ENCODE measurements around the gene EMILIN2. TPM values are rescaled to one million over a fixed set of nuclear protein-coding genes. Genes with fewer than 3 reads are reported as not detected.

The EMILIN2 gene
- total and polyA plus RNA-seq, 9 of the 15 experiments (the other 6 are each of a cell fraction or from before 2014, with no cell fraction given), result 0.01 to 0.40 (median 0.19) TPM

GRCh38 chr18:2824865-2825264, 21.9 kb upstream of the EMILIN2 start:
- in situ Hi-C loops (cut with MboI), result no loop called here
- Histone ChIP-seq H3K27ac (ENCODE audit: extremely low read depth, low read depth, low read length) (no peak overlapping the region), H4K20me1 (replicated peaks; ENCODE audit: control insufficient read depth, insufficient read depth, low read length) (no peaks in the 10 kb centered on the region), H3K79me2 (ENCODE audit: control insufficient read depth, insufficient read depth, low read length) (no peaks in the 10 kb centered on the region), H2AFZ (ENCODE audit: low read depth, low read length) (no peak overlapping the region), H3K9ac (ENCODE audit: insufficient read depth in 1 of 2, low read depth in 2 of 2, low read length in 2 of 2) (no peak overlapping the region), H3K4me2 (ENCODE audit: insufficient read depth, low read length) (no peak overlapping the region), H3K9me3 (replicated peaks; ENCODE audit: control insufficient read depth, insufficient read depth, low read depth, low read length) (no peaks in the 10 kb centered on the region), H3K27me3 (ENCODE audit: control insufficient read depth in 2 of 2, insufficient read depth in 2 of 2, low read length in 2 of 2) (no peaks in the 10 kb centered on the region), H3K36me3 (ENCODE audit: control insufficient read depth, insufficient read depth, low read length) (no peaks in the 10 kb centered on the region), H3K9me1 (ENCODE audit: control insufficient read depth, insufficient read depth, low read length) (no peaks in the 10 kb centered on the region), H3K4me1 (replicated peaks in 1 of 2; ENCODE audit: control insufficient read depth in 2 of 2, insufficient read depth in 2 of 2, low read length in 2 of 2) (peaks cover 5 to 6% of the 10 kb centered on the region in 2 experiments; a peak in 1 of 5 replicates), H3K4me3 (no peak overlapping the region)
- DNase-seq (ENCODE audit: extremely low read depth in 1 of 4, low spot score in 3 of 4) (no peak), ATAC-seq (no peak), FAIRE-seq (no peak)
- POLR2A ChIA-PET, result no interaction called here
- CTCF ChIA-PET (ENCODE audit: low intra/inter-chr PET ratio), result no interaction called here
- TF ChIP-seq HLTF (IDR thresholded peaks at IDR 0.05), result no peak
- peak; percentile 69 for TF ChIP-seq ZNF766 (CRISPR knock-in tag; conservative IDR thresholded peaks at IDR 0.05)
- TF ChIP-seq ZNF316 (IDR thresholded peaks at IDR 0.05), result no peak
- intact Hi-C loops (cut with micrococcal nuclease), result no loop called here
- BruUV-seq (replicated peaks), result no TSS peak
- 53% methylated on average over 5 of the region's 5 CpGs for WGBS (ENCODE audit: insufficient coverage, low coverage, missing lambda C conversion rate)

- no peaks in the 10 kb centered on the region for H3K9me3 ChIP-seq (replicated peaks; ENCODE audit: control insufficient read depth, insufficient read depth, low read depth, low read length)
- no peak overlapping the region for H3K4me2 ChIP-seq (ENCODE audit: insufficient read depth, low read length)
- intact Hi-C loops (cut with micrococcal nuclease), result no loop called here
- no peaks in the 10 kb centered on the region for H3K36me3 ChIP-seq (ENCODE audit: control insufficient read depth, insufficient read depth, low read length)
- DNase-seq (ENCODE audit: extremely low read depth in 1 of 4, low spot score in 3 of 4) (no peak), ATAC-seq (peak; percentile 36), FAIRE-seq (no peak)
- no peak overlapping the region for H3K27ac ChIP-seq (ENCODE audit: extremely low read depth, low read depth, low read length)
- 39% methylated on average over 3 of the region's 3 CpGs for WGBS (ENCODE audit: insufficient coverage, low coverage, missing lambda C conversion rate)
- H3K27me3 ChIP-seq (ENCODE audit: control insufficient read depth in 2 of 2, insufficient read depth in 2 of 2, low read length in 2 of 2), result no peaks in the 10 kb centered on the region
- ChIA-PET CTCF (ENCODE audit: low intra/inter-chr PET ratio) (no interaction called here), POLR2A (interaction anchor here (1.1 to 2.6 kb wide), 2 partner anchors 12 to 19 kb away, joined by 4 to 8 read pairs; no protein-coding TSS in a partner anchor)
- no peaks in the 10 kb centered on the region for H3K79me2 ChIP-seq (ENCODE audit: control insufficient read depth, insufficient read depth, low read length)
- peak overlapping the region; percentile 40; the same call in 1 of the 2 replicates for H2AFZ ChIP-seq (ENCODE audit: low read depth, low read length)
- H3K4me3 ChIP-seq, result no peak overlapping the region
- no peak for TF ChIP-seq ZNF274 (IDR thresholded peaks at IDR 0.05; ENCODE audit: borderline replicate concordance, low read depth, low read length)
- no peak for TF ChIP-seq SNIP1 (IDR thresholded peaks at IDR 0.05; ENCODE audit: low read depth)
- no peak for TF ChIP-seq MTF1 (CRISPR knock-in tag; IDR thresholded peaks at IDR 0.05; ENCODE audit: borderline replicate concordance)
- no peak for TF ChIP-seq CHD2 (IDR thresholded peaks at IDR 0.05; ENCODE audit: low read depth, low read length)
- no peak for TF ChIP-seq RHOXF2B (CRISPR knock-in tag; conservative IDR thresholded peaks at IDR 0.05)
- no peak for TF ChIP-seq RAD51 (IDR thresholded peaks at IDR 0.05; ENCODE audit: borderline replicate concordance, low read depth)
- no peak for TF ChIP-seq C11orf30 (IDR thresholded peaks at IDR 0.05; ENCODE audit: low read depth)
- no peak for TF ChIP-seq UBTF (IDR thresholded peaks at IDR 0.05; ENCODE audit: borderline replicate concordance in 1 of 2, low read depth in 2 of 2, low read length in 2 of 2)
- in situ Hi-C loops (cut with MboI), result no loop called here
- peaks cover 5 to 6% of the 10 kb centered on the region in 2 experiments; a peak in 1 of 5 replicates for H3K4me1 ChIP-seq (replicated peaks in 1 of 2; ENCODE audit: control insufficient read depth in 2 of 2, insufficient read depth in 2 of 2, low read length in 2 of 2)
- no peaks in the 10 kb centered on the region for H3K9me1 ChIP-seq (ENCODE audit: control insufficient read depth, insufficient read depth, low read length)
- peak overlapping the region in 1 of 2 experiments; percentile 55; a peak in 1 of 4 replicates for H3K9ac ChIP-seq (ENCODE audit: insufficient read depth in 1 of 2, low read depth in 2 of 2, low read length in 2 of 2)
- no peaks in the 10 kb centered on the region for H4K20me1 ChIP-seq (replicated peaks; ENCODE audit: control insufficient read depth, insufficient read depth, low read length)
- BruUV-seq (replicated peaks), result no TSS peak
Measured at GRCh38 chr18:2825613-2826175, 21.1 kb upstream of the EMILIN2 start.
